BLaER1 treated with 17β-estradiol and CSF1 and Interleukin-3, amounts not matched to agents 10 nM and 100 nM (cell line): ENCODE results near the gene PTX4.

Experiments
- H3K27ac ChIP-seq, 11 experiments: shearing (Covaris generic); formaldehyde crosslinking; 2 replicates each; pipeline ENCODE4 v1.8.1; 2022
- H3K27me3 ChIP-seq, 11 experiments: shearing (Covaris generic); formaldehyde crosslinking; 2 replicates each; pipeline ENCODE4 v1.8.1; 2022
- H3K36me3 ChIP-seq, 11 experiments: shearing (Covaris generic); formaldehyde crosslinking; 2 replicates each; pipeline ENCODE4 v1.8.1; 2022
- H3K4me1 ChIP-seq, 10 experiments: shearing (Covaris generic); formaldehyde crosslinking; 2 replicates each; pipeline ENCODE4 v1.8.1; 2022
- H3K4me2 ChIP-seq, 11 experiments: shearing (Covaris generic); formaldehyde crosslinking; 2 replicates each; pipeline ENCODE4 v1.8.1; 2022
- H3K4me3 ChIP-seq, 10 experiments: shearing (Covaris generic); formaldehyde crosslinking; 2 replicates each; pipeline ENCODE4 v1.8.1; 2022
- H3K9ac ChIP-seq, 11 experiments: shearing (Covaris generic); formaldehyde crosslinking; 2 replicates each; pipeline ENCODE4 v1.8.1; 2022
- H3K9me3 ChIP-seq, 11 experiments: shearing (Covaris generic); formaldehyde crosslinking; replicated peaks in 1 of 11; 2 replicates each; pipeline ENCODE4 v1.8.1; 2022
- H4K20me1 ChIP-seq, 11 experiments: shearing (Covaris generic); formaldehyde crosslinking; 2 replicates each; pipeline ENCODE4 v1.8.1; 2022
- Cebpa-rat ChIP-seq, 11 experiments: shearing (Covaris generic); IDR thresholded peaks; 2 replicates each; pipeline ENCODE4 v1.8.1; 2022

PTX4 gene

DNA sequence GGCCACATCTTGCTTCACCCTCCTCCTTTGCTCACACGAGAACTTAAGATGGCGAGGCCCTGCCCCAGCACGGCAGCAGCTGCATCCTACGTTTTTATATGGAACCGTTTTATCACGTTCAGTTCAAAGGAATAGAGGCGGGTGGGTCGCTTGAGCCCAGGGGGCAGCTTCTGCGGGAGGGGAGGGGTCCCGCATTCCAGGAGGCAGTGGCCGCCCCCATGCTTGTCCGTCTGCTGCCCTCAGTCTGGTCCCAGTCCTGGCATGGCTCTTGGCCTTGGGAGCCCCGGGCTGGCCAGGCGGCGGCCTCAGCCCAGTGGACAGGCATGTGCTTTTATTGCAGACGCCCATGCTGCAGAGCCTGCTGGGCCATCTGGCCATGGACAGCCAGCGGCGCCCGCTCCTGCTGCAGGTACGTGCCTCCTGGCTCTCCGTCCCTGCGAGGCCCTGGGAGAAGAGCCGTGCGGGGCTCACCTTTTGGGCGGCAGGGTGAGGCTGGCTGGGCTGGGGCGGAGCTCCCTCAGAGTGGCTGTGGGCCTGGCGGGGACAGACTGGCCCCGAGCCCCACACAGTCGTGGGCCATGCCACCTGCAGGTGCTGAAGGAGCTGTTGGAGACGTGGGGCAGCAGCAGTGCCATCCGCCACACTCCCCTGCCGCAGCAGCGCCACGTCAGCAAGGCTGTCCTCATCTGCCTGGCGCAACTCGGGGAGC, 11.2 kb upstream of the PTX4 start:
- TF ChIP-seq Cebpa-rat (IDR thresholded peaks at IDR 0.05): no peak
- H4K20me1 ChIP-seq: peaks cover 0 to 81% (median 45%) of the 10 kb centered on the region in 11 experiments; a peak in 17 of 22 replicates
- H3K36me3 ChIP-seq: peaks cover 84 to 95% (median 93%) of the 10 kb centered on the region in 11 experiments
- no peak overlapping the region for H3K4me3 ChIP-seq
- no peaks in the 10 kb centered on the region for H3K9me3 ChIP-seq
- no peak overlapping the region for H3K9ac ChIP-seq
- H3K27me3 ChIP-seq: no peaks in the 10 kb centered on the region
- no peak overlapping the region for H3K27ac ChIP-seq
- H3K4me2 ChIP-seq: no peak overlapping the region
- H3K4me1 ChIP-seq: peaks cover 0 to 13% (median 10%) of the 10 kb centered on the region in 10 experiments; a peak in 19 of 20 replicates

DNA sequence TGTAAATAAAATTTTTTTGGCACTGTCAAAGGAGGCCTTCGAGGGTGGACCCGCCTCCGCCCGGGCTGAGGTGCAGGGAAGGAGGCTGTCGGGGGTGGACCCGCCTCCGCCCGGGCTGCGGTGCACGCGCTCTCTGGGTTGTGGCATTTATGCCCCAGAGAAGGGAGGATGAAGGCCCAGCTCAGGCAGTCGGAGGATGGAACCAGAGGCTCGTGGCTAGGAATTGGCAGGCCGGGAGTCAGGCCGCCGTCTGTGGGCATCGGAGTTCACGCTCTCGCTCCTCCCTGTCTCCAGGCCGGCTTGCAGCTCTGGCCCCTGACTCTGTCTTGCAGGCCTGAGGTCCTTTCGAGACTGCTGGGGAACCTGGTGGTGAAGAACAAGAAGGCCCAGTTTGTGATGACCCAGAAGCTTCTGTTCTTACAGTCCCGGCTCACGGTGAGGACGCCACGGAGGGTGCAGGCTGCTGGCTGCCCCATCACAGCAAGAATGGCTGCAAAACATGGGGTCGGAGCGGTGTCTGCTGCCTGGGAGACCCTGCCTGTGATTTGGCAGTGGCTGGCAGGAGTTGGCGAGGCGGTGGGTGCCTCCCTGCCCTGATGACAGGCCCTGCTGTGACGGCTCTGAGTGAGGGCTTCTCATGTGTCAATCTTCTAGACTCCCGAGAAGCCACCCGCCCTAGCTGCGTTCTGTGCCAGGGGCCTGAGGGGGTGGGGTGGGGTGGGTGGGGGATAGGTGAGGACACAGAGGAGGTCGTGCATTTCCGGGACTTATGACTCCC, 10.3 kb upstream of the PTX4 start:
- H3K27ac ChIP-seq: no peak overlapping the region
- H3K4me3 ChIP-seq: no peak overlapping the region
- peaks cover 8 to 22% (median 18%) of the 10 kb centered on the region in 10 experiments for H3K4me1 ChIP-seq
- H3K4me2 ChIP-seq: no peak overlapping the region
- TF ChIP-seq Cebpa-rat (IDR thresholded peaks at IDR 0.05): no peak
- peaks cover 0 to 86% (median 53%) of the 10 kb centered on the region in 11 experiments; a peak in 17 of 22 replicates for H4K20me1 ChIP-seq
- no peaks in the 10 kb centered on the region for H3K27me3 ChIP-seq
- no peaks in the 10 kb centered on the region for H3K9me3 ChIP-seq
- peaks cover 86 to 98% (median 96%) of the 10 kb centered on the region in 11 experiments for H3K36me3 ChIP-seq
- H3K9ac ChIP-seq: peak overlapping the region in 1 of 11 experiments; percentile 28; a peak in 1 of 22 replicates

GRCh38 chr16:1497014-1497598, 8.4 kb upstream of the PTX4 start:
- Histone ChIP-seq H3K36me3 (peaks cover 71 to 79% (median 76%) of the 10 kb centered on the region in 11 experiments), H3K4me2 (no peak overlapping the region), H4K20me1 (peaks cover 0 to 77% (median 53%) of the 10 kb centered on the region in 11 experiments; a peak in 17 of 22 replicates), H3K9me3 (no peaks in the 10 kb centered on the region), H3K4me1 (peaks cover 19 to 33% (median 28%) of the 10 kb centered on the region in 10 experiments), H3K9ac (peak overlapping the region in 3 of 11 experiments; percentile 93 to 98 (median 97); a peak in 5 of 22 replicates), H3K27me3 (no peaks in the 10 kb centered on the region), H3K27ac (no peak overlapping the region), H3K4me3 (no peak overlapping the region)
- no peak for TF ChIP-seq Cebpa-rat (IDR thresholded peaks at IDR 0.05)

- TF ChIP-seq Cebpa-rat (IDR thresholded peaks at IDR 0.05): no peak
- H3K4me3 ChIP-seq: no peak overlapping the region
- H3K27ac ChIP-seq: no peak overlapping the region
- H3K4me1 ChIP-seq: peaks cover 19 to 33% (median 29%) of the 10 kb centered on the region in 10 experiments
- H3K36me3 ChIP-seq: peaks cover 64 to 72% (median 70%) of the 10 kb centered on the region in 11 experiments
- H3K9ac ChIP-seq: peak overlapping the region in 6 of 11 experiments; percentile 93 to 98 (median 96); a peak in 6 of 22 replicates
- no peaks in the 10 kb centered on the region for H3K27me3 ChIP-seq
- H4K20me1 ChIP-seq: peaks cover 0 to 74% (median 53%) of the 10 kb centered on the region in 11 experiments; a peak in 17 of 22 replicates
- H3K9me3 ChIP-seq: no peaks in the 10 kb centered on the region
- H3K4me2 ChIP-seq: no peak overlapping the region
Measured at GRCh38 chr16:1496464-1496863, 7.7 kb upstream of the PTX4 start.

GRCh38 chr16:1495889-1496262, 7.1 kb upstream of the PTX4 start:
- no peaks in the 10 kb centered on the region for H3K27me3 ChIP-seq
- peaks cover 0 to 68% (median 49%) of the 10 kb centered on the region in 11 experiments; a peak in 17 of 22 replicates for H4K20me1 ChIP-seq
- no peak overlapping the region for H3K4me3 ChIP-seq
- peaks cover 59 to 66% (median 64%) of the 10 kb centered on the region in 11 experiments for H3K36me3 ChIP-seq
- peak overlapping the region in 8 of 11 experiments; percentile 83 to 98 (median 95); a peak in 7 of 22 replicates for H3K4me2 ChIP-seq
- no peak for TF ChIP-seq Cebpa-rat (IDR thresholded peaks at IDR 0.05)
- H3K9ac ChIP-seq: peak overlapping the region in 10 of 11 experiments; percentile 90 to 98 (median 97); a peak in 15 of 22 replicates
- no peak overlapping the region for H3K27ac ChIP-seq
- H3K9me3 ChIP-seq: no peaks in the 10 kb centered on the region
- H3K4me1 ChIP-seq: peaks cover 19 to 33% (median 29%) of the 10 kb centered on the region in 10 experiments

- Histone ChIP-seq H3K27me3 (no peaks in the 10 kb centered on the region), H3K4me1 (peaks cover 19 to 33% (median 29%) of the 10 kb centered on the region in 10 experiments), H3K4me3 (peak overlapping the region in 4 of 10 experiments; percentile 86 to 96 (median 92); a peak in 3 of 20 replicates), H3K9ac (peak overlapping the region; percentile 90 to 98 (median 97); a peak in 19 of 22 replicates), H3K9me3 (no peaks in the 10 kb centered on the region), H3K27ac (no peak overlapping the region; a peak in 1 of 22 replicates), H4K20me1 (peaks cover 0 to 64% (median 44%) of the 10 kb centered on the region in 11 experiments; a peak in 17 of 22 replicates), H3K36me3 (peaks cover 53 to 61% (median 58%) of the 10 kb centered on the region in 11 experiments), H3K4me2 (peak overlapping the region; percentile 82 to 100 (median 95); a peak in 19 of 22 replicates)
- no peak for TF ChIP-seq Cebpa-rat (IDR thresholded peaks at IDR 0.05)
Measured at GRCh38 chr16:1495211-1495888, 6.6 kb upstream of the PTX4 start.

GRCh38 chr16:1494711-1495110, 6.0 kb upstream of the PTX4 start:
- Histone ChIP-seq H3K36me3 (peaks cover 47 to 55% (median 52%) of the 10 kb centered on the region in 11 experiments), H3K9ac (peak overlapping the region; percentile 90 to 98 (median 97); a peak in 21 of 22 replicates), H3K4me2 (peak overlapping the region; percentile 82 to 100 (median 95)), H3K4me1 (peaks cover 19 to 33% (median 29%) of the 10 kb centered on the region in 10 experiments), H3K27ac (peak overlapping the region in 6 of 11 experiments; percentile 87 to 97 (median 94); a peak in 5 of 22 replicates), H3K4me3 (peak overlapping the region in 9 of 10 experiments; percentile 73 to 97 (median 91); a peak in 18 of 20 replicates), H3K27me3 (no peaks in the 10 kb centered on the region), H3K9me3 (no peaks in the 10 kb centered on the region), H4K20me1 (peaks cover 0 to 57% (median 44%) of the 10 kb centered on the region in 11 experiments; a peak in 17 of 22 replicates)
- TF ChIP-seq Cebpa-rat (IDR thresholded peaks at IDR 0.05): no peak
